Calu3 (cell line): ENCODE data around the gene FOXP1. TPM values are rescaled to one million over a fixed set of nuclear protein-coding genes. Genes with fewer than 3 reads are reported as not detected.

Experiments used
- BruUV-seq: library from RNA; stranded (reverse); fragments of 400-500 nt; replicated peaks from 2 replicates; lab custom pipeline; 2021; lab: Mats Ljungman, UMichigan
- CTCF ChIA-PET: fragments of 300-600 bp; sonication (Branson Sonifier 250); formaldehyde crosslinking; loops from one replicate; lab custom pipeline; 2022; ENCODE audit warnings: antibody characterized with exemption; lab: Charles Lee
- DNase-seq: peaks from one replicate; pipeline ENCODE4 v3.0.0; 2022
- H3K27ac Mint-ChIP-seq: one replicate; pipeline ENCODE4 v1.8.0; 2022; ENCODE audit warnings: mixed read lengths; ENCODE audit not compliant: unreplicated experiment
- H3K27me3 Mint-ChIP-seq: one replicate; pipeline ENCODE4 v1.8.0; 2022; ENCODE audit warnings: mixed read lengths; ENCODE audit not compliant: unreplicated experiment
- H3K36me3 Mint-ChIP-seq: one replicate; pipeline ENCODE4 v1.8.0; 2022; ENCODE audit warnings: mild to moderate bottlenecking, moderate library complexity, mixed read lengths; ENCODE audit not compliant: insufficient read depth, unreplicated experiment
- H3K4me1 Mint-ChIP-seq: one replicate; pipeline ENCODE4 v1.8.0; 2022; ENCODE audit warnings: mild to moderate bottlenecking, low read depth, mixed read lengths; ENCODE audit not compliant: unreplicated experiment
- H3K4me3 Mint-ChIP-seq: one replicate; pipeline ENCODE4 v1.8.0; 2022; ENCODE audit warnings: mild to moderate bottlenecking, low read depth, moderate library complexity, mixed read lengths; ENCODE audit not compliant: unreplicated experiment
- H3K9me3 Mint-ChIP-seq: one replicate; pipeline ENCODE4 v1.8.0; 2022; ENCODE audit warnings: low read depth, mixed read lengths; ENCODE audit not compliant: unreplicated experiment
- intact Hi-C: fragments of 100-400 bp; cut with micrococcal nuclease; formaldehyde crosslinking; loops from one replicate; pipeline ENCODE4 v1.10.0; 2022; ENCODE audit not compliant: unreplicated experiment
- total RNA-seq: library from RNA; stranded (reverse); gene quantifications from 2 replicates; pipeline ENCODE4 v1.2.3, GENCODE V29; 2022
- TF ChIP-seq, protein P1 (sequence below): fragments of 200-600 bp; IDR thresholded peaks from one replicate; pipeline ENCODE4 v1.8.0; 2022; ENCODE audit warnings: antibody characterized with exemption; ENCODE audit not compliant: unreplicated experiment

Gene FOXP1
- total RNA-seq, 1 experiment from 2014 or later, result 82.8 TPM

GRCh38 chr3:71545330-71545729 is 38.2 kb downstream of the FOXP1 start:
- intact Hi-C loops, result no loop called here
- no peaks in the 10 kb centered on the region for H3K9me3 Mint-ChIP-seq
- no TSS peak for BruUV-seq
- no peak overlapping the region for H3K4me3 Mint-ChIP-seq
- H3K27me3 Mint-ChIP-seq, result no peaks in the 10 kb centered on the region
- DNase-seq, result no peak
- CTCF ChIA-PET, result no interaction called here
- no peak overlapping the region for H3K27ac Mint-ChIP-seq
- TF ChIP-seq, protein P1, sequence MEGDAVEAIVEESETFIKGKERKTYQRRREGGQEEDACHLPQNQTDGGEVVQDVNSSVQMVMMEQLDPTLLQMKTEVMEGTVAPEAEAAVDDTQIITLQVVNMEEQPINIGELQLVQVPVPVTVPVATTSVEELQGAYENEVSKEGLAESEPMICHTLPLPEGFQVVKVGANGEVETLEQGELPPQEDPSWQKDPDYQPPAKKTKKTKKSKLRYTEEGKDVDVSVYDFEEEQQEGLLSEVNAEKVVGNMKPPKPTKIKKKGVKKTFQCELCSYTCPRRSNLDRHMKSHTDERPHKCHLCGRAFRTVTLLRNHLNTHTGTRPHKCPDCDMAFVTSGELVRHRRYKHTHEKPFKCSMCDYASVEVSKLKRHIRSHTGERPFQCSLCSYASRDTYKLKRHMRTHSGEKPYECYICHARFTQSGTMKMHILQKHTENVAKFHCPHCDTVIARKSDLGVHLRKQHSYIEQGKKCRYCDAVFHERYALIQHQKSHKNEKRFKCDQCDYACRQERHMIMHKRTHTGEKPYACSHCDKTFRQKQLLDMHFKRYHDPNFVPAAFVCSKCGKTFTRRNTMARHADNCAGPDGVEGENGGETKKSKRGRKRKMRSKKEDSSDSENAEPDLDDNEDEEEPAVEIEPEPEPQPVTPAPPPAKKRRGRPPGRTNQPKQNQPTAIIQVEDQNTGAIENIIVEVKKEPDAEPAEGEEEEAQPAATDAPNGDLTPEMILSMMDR, result no peak
- no peaks in the 10 kb centered on the region for H3K36me3 Mint-ChIP-seq
- peaks cover 28% of the 10 kb centered on the region for H3K4me1 Mint-ChIP-seq

DNA sequence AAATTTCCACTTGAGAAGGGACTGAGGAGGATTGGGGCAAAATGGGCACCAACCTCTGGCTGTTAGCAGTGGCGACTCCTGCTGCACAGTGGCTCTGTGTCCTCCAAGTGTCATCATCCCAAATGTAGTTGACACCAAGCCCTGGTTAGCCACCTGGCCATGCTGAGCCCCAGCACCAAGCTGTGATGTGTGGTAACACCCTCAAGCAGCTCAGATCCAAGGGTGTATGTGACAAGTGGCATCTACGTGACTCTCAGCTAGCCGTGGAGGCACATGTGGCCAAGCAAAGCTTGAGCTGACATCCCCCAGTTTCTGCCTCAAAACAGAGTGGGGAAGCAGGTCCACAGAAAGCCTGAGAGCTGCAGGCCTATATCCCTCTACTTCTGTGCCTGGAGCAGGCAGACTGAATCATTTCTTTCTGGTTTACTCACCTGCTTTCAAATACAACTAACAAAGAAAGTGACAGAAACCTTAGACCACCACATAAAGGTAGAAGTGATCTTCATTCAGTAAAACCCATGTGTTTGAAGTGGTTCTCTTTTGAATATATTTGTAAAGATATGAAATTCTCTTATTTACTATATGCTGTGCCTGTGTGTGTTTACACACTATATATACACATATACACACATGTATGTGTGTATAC is 40.0 kb downstream of the FOXP1 start:
- BruUV-seq, result no TSS peak
- TF ChIP-seq, protein P1, result no peak
- no peak overlapping the region for H3K27ac Mint-ChIP-seq
- H3K4me3 Mint-ChIP-seq, result no peak overlapping the region
- intact Hi-C loops, result no loop called here
- H3K4me1 Mint-ChIP-seq, result peaks cover 31% of the 10 kb centered on the region
- DNase-seq, result no peak
- no peaks in the 10 kb centered on the region for H3K27me3 Mint-ChIP-seq
- H3K9me3 Mint-ChIP-seq, result no peaks in the 10 kb centered on the region
- CTCF ChIA-PET, result no interaction called here
- no peaks in the 10 kb centered on the region for H3K36me3 Mint-ChIP-seq

DNA sequence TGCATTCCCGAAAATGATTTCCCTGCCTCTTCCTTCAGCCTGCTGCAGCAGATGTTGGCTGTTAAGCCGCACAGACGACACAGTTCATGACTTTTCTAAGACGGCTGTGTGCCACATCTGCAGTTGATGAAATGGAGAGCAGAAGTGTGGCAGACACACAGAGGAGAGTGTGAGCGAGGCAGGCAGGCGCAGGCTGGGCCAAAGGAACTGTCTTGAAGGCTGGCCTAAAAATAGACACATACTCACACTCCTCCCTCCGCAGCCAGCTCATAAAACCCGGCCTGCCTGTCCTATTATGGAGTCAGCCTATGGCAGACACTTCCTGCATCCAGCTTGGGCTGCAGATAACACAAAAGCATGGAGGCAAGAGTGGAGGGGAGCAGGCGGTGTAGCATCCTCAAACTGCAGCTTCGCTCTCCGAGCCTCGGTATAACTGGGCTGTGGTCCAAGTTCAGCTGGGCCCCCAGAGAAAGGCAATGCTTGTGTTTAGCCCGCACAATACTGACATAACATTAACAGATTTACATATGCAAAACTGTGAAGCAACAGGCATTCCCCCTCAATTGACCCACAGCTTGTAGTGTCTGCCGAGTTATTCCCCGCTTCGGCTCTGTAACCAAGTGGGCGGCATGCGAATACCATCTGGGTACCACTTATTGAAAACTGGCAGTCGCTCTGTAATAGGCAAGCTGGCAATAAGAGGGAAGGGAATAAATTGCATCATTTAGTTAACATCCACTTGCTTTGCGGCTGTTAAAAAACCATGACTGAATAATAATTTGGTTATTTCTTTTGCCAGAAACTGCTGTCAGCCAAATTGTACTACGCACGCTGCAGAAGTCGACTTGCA is 40.8 kb downstream of the FOXP1 start:
- Mint-ChIP-seq H3K36me3 (no peaks in the 10 kb centered on the region), H3K4me1 (peaks cover 31% of the 10 kb centered on the region), H3K4me3 (no peak overlapping the region), H3K27me3 (no peaks in the 10 kb centered on the region), H3K9me3 (no peaks in the 10 kb centered on the region), H3K27ac (no peak overlapping the region)
- intact Hi-C loops, result no loop called here
- CTCF ChIA-PET, result no interaction called here
- BruUV-seq, result no TSS peak
- TF ChIP-seq, protein P1, result no peak
- no peak for DNase-seq

DNA sequence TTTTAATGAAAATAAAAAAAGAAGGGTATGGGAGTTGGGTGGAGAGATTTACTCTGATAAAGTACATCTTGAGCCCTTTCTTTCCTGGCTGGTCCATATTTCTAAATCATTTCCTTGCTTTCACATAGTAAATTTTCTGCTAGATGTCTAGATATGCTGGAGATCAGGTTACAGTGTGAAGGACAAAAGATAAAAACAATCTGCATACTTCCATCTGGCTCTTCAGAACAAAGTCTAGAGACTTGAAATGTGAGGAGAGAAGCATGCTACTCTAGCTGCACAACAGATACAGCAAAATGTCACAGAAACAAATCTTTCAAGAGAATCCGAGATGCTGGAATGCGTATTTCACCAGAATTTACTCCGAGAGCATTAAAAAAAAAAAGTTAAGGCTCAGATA is 42.2 kb downstream of the FOXP1 start:
- peaks cover 31% of the 10 kb centered on the region for H3K4me1 Mint-ChIP-seq

More for the DNA sequence above, 42.2 kb downstream of the FOXP1 start:
- no peak overlapping the region for H3K4me3 Mint-ChIP-seq
- TF ChIP-seq, protein P1, result no peak
- CTCF ChIA-PET, result no interaction called here
- intact Hi-C loops, result no loop called here
- no TSS peak for BruUV-seq
- H3K36me3 Mint-ChIP-seq, result peaks cover 5% of the 10 kb centered on the region
- H3K27me3 Mint-ChIP-seq, result no peaks in the 10 kb centered on the region
- H3K27ac Mint-ChIP-seq, result no peak overlapping the region
- no peak for DNase-seq
- H3K9me3 Mint-ChIP-seq, result no peaks in the 10 kb centered on the region
